GM13976 (cell line): ENCODE measurements around the gene TMCC2.

Experiments
- DNase-seq: peaks from one replicate; pipeline ENCODE4 v3.0.0; 2012; ENCODE audit warnings: low spot score
- in situ Hi-C: fragments of 300-500 bp; cut with MboI; formaldehyde crosslinking; loops from one replicate; pipeline ENCODE4 v1.12.0; 2022; ENCODE audit warnings: low sequenced_read_pairs, mixed read lengths, inconsistent platforms; ENCODE audit not compliant: unreplicated experiment
- TF ChIP-seq, protein P1 (sequence below): IDR thresholded peaks from 2 replicates; pipeline ENCODE4 v1.5.1; 2012; ENCODE audit warnings: borderline replicate concordance, mild to moderate bottlenecking; ENCODE audit not compliant: insufficient read depth; ENCODE audit errors: extremely low read depth, missing control alignments, control extremely low read depth

The TMCC2 gene

DNA sequence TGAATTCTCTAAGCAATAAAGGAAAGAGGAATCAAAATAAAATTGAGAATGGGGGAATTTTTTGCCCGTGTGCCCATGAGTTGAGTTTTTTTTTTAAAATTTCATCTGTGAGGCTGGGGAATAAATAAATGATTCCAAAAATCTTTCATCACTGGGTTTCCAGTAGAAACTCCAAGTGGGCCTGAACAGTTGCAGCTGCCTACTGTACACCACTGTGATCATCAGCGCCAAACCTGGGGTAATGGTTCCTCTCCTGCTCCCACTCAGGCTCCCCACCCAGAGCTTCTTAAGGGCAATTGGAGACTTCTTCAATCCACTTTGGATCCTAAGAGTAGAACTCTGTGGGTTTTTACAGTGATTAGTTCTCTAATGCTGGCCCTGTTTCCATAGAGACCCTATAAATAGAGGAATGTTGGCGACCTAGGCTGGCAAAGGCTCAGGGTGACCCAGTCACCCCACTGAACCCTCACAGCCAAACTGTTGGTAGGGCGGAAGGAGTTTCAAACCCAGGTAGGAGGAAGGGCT lies 9.3 kb downstream of the TMCC2 start:
- DNase-seq, result no peak
- in situ Hi-C loops, result no loop called here
- TF ChIP-seq, protein P1, sequence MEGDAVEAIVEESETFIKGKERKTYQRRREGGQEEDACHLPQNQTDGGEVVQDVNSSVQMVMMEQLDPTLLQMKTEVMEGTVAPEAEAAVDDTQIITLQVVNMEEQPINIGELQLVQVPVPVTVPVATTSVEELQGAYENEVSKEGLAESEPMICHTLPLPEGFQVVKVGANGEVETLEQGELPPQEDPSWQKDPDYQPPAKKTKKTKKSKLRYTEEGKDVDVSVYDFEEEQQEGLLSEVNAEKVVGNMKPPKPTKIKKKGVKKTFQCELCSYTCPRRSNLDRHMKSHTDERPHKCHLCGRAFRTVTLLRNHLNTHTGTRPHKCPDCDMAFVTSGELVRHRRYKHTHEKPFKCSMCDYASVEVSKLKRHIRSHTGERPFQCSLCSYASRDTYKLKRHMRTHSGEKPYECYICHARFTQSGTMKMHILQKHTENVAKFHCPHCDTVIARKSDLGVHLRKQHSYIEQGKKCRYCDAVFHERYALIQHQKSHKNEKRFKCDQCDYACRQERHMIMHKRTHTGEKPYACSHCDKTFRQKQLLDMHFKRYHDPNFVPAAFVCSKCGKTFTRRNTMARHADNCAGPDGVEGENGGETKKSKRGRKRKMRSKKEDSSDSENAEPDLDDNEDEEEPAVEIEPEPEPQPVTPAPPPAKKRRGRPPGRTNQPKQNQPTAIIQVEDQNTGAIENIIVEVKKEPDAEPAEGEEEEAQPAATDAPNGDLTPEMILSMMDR, result no peak

DNA sequence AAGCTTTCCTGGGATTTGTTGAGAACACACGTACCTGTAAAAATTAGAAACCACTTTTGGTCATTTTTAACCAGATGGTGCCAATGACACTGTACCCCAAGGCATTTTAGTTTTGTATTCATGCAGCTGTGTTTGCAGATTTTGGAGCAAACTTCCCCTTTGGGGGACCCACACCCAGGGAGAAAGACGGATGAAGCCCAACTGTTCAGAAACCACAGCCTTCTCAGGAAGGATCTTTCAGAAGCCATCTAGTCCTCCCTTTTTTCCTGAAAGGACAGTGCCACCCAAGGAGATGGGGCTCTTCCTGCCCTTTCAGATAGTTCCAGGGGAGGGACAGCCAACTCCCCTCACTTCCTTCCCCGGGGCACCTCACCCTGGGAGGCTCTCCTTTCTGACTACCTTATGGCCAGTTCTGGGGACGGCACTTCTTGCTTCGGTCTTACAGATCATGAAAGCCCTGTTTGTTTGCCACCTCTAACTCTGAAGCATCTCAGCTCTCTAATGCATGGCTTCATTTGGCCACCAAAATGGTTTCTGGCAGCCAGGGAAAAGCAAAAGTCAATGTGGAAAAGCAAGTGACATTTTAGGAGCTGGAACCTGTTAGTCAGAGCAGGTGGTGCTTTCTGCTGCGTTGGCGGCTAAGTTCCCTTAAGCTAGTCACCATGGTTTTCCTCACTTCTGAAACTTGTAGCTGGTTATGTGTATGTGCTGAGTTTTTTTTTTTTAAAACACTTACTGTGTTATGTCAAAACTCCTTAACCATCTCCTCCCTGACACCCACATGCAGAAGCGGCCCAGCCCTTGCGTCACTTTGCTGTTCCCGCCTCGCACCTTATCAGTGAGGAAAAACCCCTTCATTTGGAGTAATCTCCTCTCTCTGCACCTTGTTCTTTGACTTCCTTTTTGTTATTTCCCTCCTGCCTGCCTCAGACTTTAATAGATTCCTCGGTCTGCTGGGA lies 10.1 kb downstream of the TMCC2 start:
- TF ChIP-seq, protein P1, result no peak
- DNase-seq, result peak; percentile 59
- in situ Hi-C loops, result no loop called here

DNA sequence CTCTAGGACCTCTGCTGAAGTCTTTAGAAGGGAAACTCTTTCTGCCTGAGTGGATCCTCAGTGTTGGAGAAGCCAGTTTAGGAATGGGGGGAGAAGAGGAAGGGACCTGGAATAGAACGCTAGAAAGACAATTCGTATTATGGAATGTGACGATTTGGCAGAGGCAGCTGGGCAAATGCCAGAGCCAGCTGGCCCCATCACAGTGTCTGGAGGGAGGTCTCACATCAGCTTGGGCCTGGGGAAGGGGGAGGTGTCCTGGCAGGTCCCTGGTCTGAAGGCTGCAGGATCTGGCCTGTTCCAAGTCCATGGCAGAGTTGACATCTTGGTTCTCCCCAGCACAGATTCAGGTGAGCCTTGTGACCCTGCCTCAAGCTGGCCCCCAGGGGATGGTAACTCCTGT lies 11.3 kb downstream of the TMCC2 start:
- in situ Hi-C loops, result no loop called here
- TF ChIP-seq, protein P1, result no peak

DNA sequence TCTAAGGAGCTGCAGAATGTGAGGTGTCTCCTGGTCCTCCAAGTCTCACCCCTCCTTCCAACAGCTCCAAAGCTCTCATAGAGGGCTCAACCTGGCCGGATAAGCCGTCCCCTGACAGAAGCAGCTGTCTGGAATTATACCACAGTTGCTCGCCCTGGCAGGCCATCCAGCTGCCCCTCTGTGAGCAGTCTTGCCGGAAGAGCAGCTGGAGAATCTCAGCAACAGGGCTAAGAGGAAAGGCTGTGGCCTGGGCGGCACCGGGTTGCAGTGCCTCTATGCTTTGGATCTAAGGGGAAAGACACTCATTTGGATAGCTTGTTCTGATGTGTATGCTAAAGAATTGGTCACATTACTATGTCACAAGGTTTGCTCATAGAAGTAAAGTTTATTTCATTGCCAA lies 12.4 kb downstream of the TMCC2 start:
- DNase-seq, result no peak
- in situ Hi-C loops, result no loop called here
- TF ChIP-seq, protein P1, result no peak

More for the DNA sequence above, 11.3 kb downstream of the TMCC2 start:
- no peak for DNase-seq

DNA sequence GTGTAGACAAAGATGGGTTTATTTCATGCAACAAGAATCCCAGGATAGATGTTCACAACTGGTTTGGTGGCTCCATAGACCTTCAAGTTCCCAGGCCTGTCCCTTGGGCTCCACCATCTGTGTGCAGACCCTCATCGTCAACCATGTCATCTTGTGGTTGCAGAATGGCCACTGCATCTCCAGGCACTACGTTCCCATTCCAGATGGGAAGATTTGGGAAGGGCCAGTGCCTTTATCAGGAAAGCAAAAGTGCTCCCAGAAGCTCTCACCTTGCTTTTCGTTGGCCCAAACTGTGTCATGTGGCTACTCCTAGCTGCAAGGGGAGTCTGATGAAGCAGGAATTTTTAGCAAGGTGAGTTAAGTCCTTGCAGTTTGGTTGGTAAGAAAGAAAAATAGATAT lies 12.8 kb downstream of the TMCC2 start:
- in situ Hi-C loops, result no loop called here
- DNase-seq, result no peak
- TF ChIP-seq, protein P1, result no peak

DNA sequence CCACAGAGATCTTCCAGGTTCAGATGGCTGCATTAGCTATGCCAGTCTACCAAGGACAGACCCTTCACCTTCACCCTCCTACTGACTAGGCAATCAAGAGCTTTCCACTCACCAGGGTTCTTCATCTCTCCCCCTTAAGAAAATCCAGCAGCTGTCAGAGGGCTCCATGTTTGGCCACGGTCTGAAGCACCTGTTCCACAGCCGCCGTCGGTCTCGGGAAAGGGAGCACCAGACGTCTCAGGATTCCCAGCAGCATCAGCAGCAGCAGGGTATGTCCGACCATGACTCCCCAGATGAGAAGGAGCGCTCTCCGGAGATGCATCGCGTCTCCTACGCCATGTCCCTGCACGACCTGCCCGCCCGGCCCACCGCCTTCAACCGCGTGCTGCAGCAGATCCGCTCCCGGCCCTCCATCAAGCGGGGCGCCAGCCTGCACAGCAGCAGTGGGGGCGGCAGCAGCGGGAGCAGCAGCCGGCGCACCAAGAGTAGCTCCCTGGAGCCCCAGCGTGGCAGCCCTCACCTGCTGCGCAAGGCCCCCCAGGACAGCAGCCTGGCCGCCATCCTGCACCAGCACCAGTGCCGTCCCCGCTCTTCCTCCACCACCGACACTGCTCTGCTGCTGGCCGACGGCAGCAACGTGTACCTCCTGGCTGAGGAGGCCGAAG lies 13.8 kb downstream of the TMCC2 start:
- in situ Hi-C loops, result no loop called here

More for the DNA sequence above, 13.8 kb downstream of the TMCC2 start:
- DNase-seq, result no peak
- TF ChIP-seq, protein P1, result no peak
